K562 (cell line): Measurements from ENCODE around the gene RAE1. TPM values are rescaled to one million over a fixed set of nuclear protein-coding genes. Genes with fewer than 3 reads are reported as not detected.

Experiments used
- CXXC5 ChIP-seq: fragments of 250-450 bp; sonication (Bioruptor Pico); IDR thresholded peaks from 2 replicates; pipeline ENCODE4 v1.8.0; 2022; ENCODE audit warnings: inconsistent platforms, mild to moderate bottlenecking, moderate library complexity
- EHMT2 ChIP-seq: fragments of 450-650 bp; IDR thresholded peaks from 2 replicates; pipeline ENCODE4 v1.6.1; 2018; ENCODE audit warnings: antibody characterized with exemption
- GABPA ChIP-seq: fragments of 200-800 bp; sonication (Bioruptor generic); conservative IDR thresholded peaks from 2 replicates; pipeline ENCODE4 v1.6.1; 2016; ENCODE audit warnings: low read depth, missing genetic modification characterization, missing compliant biosample characterization
- HCFC1 ChIP-seq: IDR thresholded peaks from 2 replicates; pipeline ENCODE4 v1.6.1; 2012; ENCODE audit warnings: low read depth, low read length, improper control_type of control experiment
- HDAC2 ChIP-seq: fragments of 450-650 bp; IDR thresholded peaks from 2 replicates; pipeline ENCODE4 v1.6.1; 2016; ENCODE audit warnings: mild to moderate bottlenecking
- MEF2D ChIP-seq: conservative IDR thresholded peaks from 2 replicates; pipeline ENCODE4 v1.6.1; 2016; ENCODE audit warnings: low read depth, missing genetic modification characterization, missing compliant biosample characterization
- MXI1 ChIP-seq: IDR thresholded peaks from 2 replicates; pipeline ENCODE4 v1.6.1; 2011; ENCODE audit warnings: low read depth, mild to moderate bottlenecking, improper control_type of control experiment, low read length
- RAD51 ChIP-seq: fragments of 450-650 bp; IDR thresholded peaks from 2 replicates; pipeline ENCODE4 v1.7.1; 2016; ENCODE audit warnings: low read depth, mild to moderate bottlenecking, borderline replicate concordance
- SIN3B ChIP-seq: fragments of 450-650 bp; IDR thresholded peaks from 2 replicates; pipeline ENCODE4 v1.6.1; 2017; ENCODE audit warnings: low read depth, mild to moderate bottlenecking, moderate library complexity
- STAT5A ChIP-seq: IDR thresholded peaks from 2 replicates; pipeline ENCODE4 v1.6.1; 2012; ENCODE audit warnings: low read length, inconsistent platforms, borderline replicate concordance
- TFAM ChIP-seq: fragments of 250-450 bp; sonication (Bioruptor Pico); conservative IDR thresholded peaks from 2 replicates; pipeline ENCODE4 v1.5.0; 2021; ENCODE audit warnings: mild to moderate bottlenecking, moderate library complexity
- ZNF232 ChIP-seq: sonication (generic); formaldehyde crosslinking; IDR thresholded peaks from 2 replicates; pipeline ENCODE4 v1.8.0; 2022; ENCODE audit warnings: mild to moderate bottlenecking, missing genetic modification reagents
- ZNF436 ChIP-seq: fragments of 250-450, 450-650 bp; sonication (Bioruptor Pico); formaldehyde crosslinking; IDR thresholded peaks from 2 replicates; pipeline ENCODE4 v1.7.0; 2020; ENCODE audit warnings: mild to moderate bottlenecking
- polyA plus RNA-seq, 8 experiments: library from polyadenylated mRNA; depleted of rRNA in 4 of 8; stranded (reverse) in 5 of 8; unstranded in 3 of 8; fragments of >200 nt; fragmentation: Nextera tagmentation in 2 of 8; fragmentation: Illumina TruSeq in 1 of 8; extraction: Ambion mirVana in 2 of 8; extraction: Trizol in 1 of 8; gene quantifications; 2 replicates each; pipeline versions ENCODE4 v1.2.1 to v1.2.3, GENCODE V29; 2011 to 2014; ENCODE audit warnings: inconsistent platforms in 1 of 8, missing spikeins in 1 of 8
- total RNA-seq, 7 experiments: library from RNA; depleted of rRNA in 6 of 7; stranded (reverse); fragments of >200 nt in 6 of 7; fragmentation: Illumina TruSeq in 2 of 7; extraction: Trizol in 2 of 7; gene quantifications; 2 replicates each; pipeline versions ENCODE4 v1.2.1 to v1.2.3, GENCODE V29; 2011 to 2021; ENCODE audit warnings: low replicate concordance in 1 of 7
- TF ChIP-seq, protein P1 (sequence below), 2 experiments: fragments of 450-650 bp in 1 of 2; sonication (generic) in 1 of 2; formaldehyde crosslinking in 1 of 2; IDR thresholded peaks; 2 replicates each; pipeline versions ENCODE4 v1.7.1 to v1.9.0; 2016 to 2022; ENCODE audit warnings: inconsistent platforms in 1 of 2, mild to moderate bottlenecking in 1 of 2, missing genetic modification reagents in 1 of 2
- TF ChIP-seq, protein P2 (sequence below), 3 experiments: fragments of 200-800 bp in 1 of 3; fragments of 250-450 bp in 1 of 3; fragments of 450-650 bp in 1 of 3; sonication (Bioruptor Pico) in 1 of 3; sonication (Bioruptor generic) in 1 of 3; formaldehyde crosslinking in 1 of 3; IDR thresholded peaks; 2 replicates each; pipeline versions ENCODE4 v1.6.1 to v1.8.0; 2016 to 2022; ENCODE audit warnings: mild to moderate bottlenecking in 2 of 3, missing genetic modification characterization in 2 of 3, missing compliant biosample characterization in 1 of 3, moderate library complexity in 1 of 3

RAE1 gene
- total and polyA plus RNA-seq, 9 of the 15 experiments (the other 6 are each of a cell fraction or from before 2014, with no cell fraction given) = 33.7 to 248 (median 77.7) TPM

DNA sequence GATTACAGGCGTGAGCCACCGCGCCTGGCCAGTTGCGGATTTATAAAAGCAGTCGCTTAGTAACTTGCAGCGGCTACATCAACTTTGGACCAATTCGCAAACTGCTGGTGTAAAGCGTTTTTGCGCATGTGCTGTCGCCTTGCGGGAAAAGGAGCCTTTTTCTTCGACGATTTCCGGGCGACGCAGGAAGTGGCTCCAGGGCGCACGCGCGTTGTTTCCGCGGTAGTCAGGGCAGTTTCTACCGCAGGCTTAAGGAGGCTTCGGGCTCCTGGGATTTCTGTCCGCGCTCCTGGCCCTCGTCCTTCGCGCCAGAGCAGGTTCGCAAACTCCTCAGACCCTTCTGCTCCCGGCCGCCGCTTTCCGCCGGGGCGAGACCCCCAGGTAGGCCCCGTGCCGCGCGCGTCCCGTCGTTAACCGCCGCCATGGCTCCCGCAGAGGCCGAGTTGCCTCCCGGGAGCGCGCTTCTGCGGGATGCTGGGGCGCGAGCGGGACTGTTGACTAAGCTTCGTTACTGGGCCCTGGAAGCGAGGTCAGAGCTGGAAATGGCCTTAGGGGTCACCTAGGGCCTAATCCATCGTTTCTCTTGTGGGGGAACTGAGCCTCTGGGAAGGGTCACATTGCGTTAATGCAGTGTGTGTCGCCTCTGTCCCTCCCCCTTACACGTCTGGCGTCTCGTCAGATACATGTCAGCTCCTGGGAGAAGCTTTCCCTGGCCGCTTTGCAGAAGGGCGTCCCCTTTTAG lies at the start of gene RAE1 (continued):
- TF ChIP-seq, protein P1, sequence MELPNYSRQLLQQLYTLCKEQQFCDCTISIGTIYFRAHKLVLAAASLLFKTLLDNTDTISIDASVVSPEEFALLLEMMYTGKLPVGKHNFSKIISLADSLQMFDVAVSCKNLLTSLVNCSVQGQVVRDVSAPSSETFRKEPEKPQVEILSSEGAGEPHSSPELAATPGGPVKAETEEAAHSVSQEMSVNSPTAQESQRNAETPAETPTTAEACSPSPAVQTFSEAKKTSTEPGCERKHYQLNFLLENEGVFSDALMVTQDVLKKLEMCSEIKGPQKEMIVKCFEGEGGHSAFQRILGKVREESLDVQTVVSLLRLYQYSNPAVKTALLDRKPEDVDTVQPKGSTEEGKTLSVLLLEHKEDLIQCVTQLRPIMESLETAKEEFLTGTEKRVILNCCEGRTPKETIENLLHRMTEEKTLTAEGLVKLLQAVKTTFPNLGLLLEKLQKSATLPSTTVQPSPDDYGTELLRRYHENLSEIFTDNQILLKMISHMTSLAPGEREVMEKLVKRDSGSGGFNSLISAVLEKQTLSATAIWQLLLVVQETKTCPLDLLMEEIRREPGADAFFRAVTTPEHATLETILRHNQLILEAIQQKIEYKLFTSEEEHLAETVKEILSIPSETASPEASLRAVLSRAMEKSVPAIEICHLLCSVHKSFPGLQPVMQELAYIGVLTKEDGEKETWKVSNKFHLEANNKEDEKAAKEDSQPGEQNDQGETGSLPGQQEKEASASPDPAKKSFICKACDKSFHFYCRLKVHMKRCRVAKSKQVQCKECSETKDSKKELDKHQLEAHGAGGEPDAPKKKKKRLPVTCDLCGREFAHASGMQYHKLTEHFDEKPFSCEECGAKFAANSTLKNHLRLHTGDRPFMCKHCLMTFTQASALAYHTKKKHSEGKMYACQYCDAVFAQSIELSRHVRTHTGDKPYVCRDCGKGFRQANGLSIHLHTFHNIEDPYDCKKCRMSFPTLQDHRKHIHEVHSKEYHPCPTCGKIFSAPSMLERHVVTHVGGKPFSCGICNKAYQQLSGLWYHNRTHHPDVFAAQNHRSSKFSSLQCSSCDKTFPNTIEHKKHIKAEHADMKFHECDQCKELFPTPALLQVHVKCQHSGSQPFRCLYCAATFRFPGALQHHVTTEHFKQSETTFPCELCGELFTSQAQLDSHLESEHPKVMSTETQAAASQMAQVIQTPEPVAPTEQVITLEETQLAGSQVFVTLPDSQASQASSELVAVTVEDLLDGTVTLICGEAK (IDR thresholded peaks at IDR 0.05) = peak; percentile 94
- TF ChIP-seq, protein P1 (CRISPR knock-in tag; IDR thresholded peaks at IDR 0.05) = no peak
- TF ChIP-seq RAD51 = no peak
- TF ChIP-seq CXXC5 (CRISPR knock-in tag) = peak; percentile 73
- TF ChIP-seq ZNF232 (CRISPR knock-in tag) = no peak
- TF ChIP-seq, protein P2, sequence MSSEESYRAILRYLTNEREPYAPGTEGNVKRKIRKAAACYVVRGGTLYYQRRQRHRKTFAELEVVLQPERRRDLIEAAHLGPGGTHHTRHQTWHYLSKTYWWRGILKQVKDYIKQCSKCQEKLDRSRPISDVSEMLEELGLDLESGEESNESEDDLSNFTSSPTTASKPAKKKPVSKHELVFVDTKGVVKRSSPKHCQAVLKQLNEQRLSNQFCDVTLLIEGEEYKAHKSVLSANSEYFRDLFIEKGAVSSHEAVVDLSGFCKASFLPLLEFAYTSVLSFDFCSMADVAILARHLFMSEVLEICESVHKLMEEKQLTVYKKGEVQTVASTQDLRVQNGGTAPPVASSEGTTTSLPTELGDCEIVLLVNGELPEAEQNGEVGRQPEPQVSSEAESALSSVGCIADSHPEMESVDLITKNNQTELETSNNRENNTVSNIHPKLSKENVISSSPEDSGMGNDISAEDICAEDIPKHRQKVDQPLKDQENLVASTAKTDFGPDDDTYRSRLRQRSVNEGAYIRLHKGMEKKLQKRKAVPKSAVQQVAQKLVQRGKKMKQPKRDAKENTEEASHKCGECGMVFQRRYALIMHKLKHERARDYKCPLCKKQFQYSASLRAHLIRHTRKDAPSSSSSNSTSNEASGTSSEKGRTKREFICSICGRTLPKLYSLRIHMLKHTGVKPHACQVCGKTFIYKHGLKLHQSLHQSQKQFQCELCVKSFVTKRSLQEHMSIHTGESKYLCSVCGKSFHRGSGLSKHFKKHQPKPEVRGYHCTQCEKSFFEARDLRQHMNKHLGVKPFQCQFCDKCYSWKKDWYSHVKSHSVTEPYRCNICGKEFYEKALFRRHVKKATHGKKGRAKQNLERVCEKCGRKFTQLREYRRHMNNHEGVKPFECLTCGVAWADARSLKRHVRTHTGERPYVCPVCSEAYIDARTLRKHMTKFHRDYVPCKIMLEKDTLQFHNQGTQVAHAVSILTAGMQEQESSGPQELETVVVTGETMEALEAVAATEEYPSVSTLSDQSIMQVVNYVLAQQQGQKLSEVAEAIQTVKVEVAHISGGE (CRISPR knock-in tag; IDR thresholded peaks at IDR 0.05) = peak in 2 of 3 experiments; percentile 33 to 80; a peak in 3 of 6 replicates
- no peak for TF ChIP-seq MEF2D
- TF ChIP-seq SIN3B = peak; percentile 95
- TF ChIP-seq HCFC1 = peak; percentile 64
- TF ChIP-seq TFAM (CRISPR knock-in tag) = no peak
- 0 out of 2 replicates have a peak, but pooled peaks have one; percentile 12 for TF ChIP-seq MXI1
- no peak for TF ChIP-seq ZNF436 (CRISPR knock-in tag)
- no peak for TF ChIP-seq STAT5A
- TF ChIP-seq HDAC2 = 0 out of 2 replicates have a peak, but pooled peaks have one; percentile 49
- TF ChIP-seq EHMT2 = no peak
- peak; percentile 94 for TF ChIP-seq GABPA (tag)
